Measurements from ENCODE around the gene TIMM23.
"Not testable (repeated sequence)": the region's sequence is repeated elsewhere in the genome, so short reads cannot be mapped to it uniquely, and the experiment has no call there.

Gene TIMM23

DNA sequence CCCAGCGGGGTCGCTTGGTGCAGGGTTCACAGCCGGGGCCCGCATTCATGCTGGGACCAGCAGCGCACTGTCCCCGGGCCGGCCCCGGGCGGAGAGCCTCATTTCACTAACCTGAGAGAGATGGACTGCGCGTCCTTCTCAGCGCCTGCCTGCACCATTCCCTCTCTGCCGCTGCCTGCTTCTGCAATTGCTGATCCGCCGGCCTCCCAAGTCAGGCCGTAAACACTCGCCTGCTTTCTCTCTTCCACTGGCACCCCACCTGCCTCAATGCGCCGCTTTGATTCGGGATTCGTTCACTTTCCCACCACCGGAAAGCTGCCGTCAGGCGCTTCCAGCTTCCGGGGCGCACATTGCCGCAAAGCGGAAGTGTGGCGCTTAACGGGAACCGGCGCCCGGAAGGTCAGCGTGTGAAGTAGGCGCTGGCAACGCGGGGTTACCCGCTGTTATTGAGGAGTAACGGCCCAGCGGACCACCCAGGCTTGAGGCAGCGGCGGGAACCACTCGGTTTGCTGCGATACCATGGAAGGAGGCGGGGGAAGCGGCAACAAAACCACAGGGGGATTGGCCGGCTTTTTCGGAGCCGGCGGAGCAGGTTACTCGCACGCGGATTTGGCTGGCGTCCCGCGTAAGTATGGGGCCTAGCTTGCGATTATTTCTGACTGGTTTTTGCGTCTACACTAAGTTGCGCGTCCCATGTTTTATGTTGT is at the start of gene TIMM23:
TSS of gene TIMM23 (plus strand) at position 384 of the 707 bp plus-strand sequence. CDS start at position 520, 136 bp downstream.
- in situ Hi-C loops (cut with HindIII; ENCODE audit: low pct_ligation_motif_present, low pct_unique_long_range_greater_than_20kb, low sequenced_read_pairs): not testable (repeated sequence)
- DNase-seq: peak; percentile 92

GRCh38 chr10:45926790-45927189 is 45.5 kb upstream of the TIMM23 start:
- DNase-seq; in situ Hi-C loops (cut with HindIII; ENCODE audit: low pct_ligation_motif_present, low pct_unique_long_range_greater_than_20kb, low sequenced_read_pairs): not testable (repeated sequence)

DNA sequence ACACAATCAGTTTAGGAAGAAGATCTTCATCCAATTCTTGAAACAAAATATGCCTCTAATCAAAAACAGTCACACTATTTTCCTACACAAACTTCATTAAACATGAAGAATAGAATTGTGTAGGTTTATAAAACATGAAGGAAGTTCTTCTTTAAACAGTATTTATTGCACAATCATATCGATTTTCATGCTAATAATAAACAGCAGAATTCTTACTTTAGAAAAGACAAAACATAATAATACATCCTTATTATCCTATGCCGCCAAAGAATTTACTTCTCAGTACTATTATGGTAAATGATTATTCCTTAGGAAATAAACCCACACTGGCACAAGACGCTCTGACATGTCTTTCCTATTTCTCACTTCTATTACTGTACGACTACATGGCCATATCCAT is 41.0 kb upstream of the TIMM23 start:
- DNase-seq; in situ Hi-C loops (cut with HindIII; ENCODE audit: low pct_ligation_motif_present, low pct_unique_long_range_greater_than_20kb, low sequenced_read_pairs): not testable (repeated sequence)

DNA sequence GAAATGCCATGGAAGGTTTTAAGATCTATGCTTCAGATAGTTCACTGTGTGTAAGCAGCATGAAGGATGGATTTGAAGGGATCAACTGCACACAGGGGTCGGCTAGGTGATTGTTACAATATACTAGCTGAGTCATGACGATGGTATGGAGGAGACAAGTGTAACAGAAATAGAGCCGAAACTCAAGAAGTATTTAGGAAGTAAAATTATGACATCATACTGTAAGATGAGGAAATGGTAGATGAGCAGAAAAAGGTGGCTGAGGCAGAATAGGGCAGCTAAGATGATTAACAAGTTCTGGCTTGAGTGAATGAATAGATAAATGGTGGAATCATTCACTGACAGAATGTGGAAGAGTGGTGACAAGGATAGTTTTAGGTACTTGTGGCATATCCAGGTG is 37.5 kb upstream of the TIMM23 start:
- in situ Hi-C loops (cut with HindIII; ENCODE audit: low pct_ligation_motif_present, low pct_unique_long_range_greater_than_20kb, low sequenced_read_pairs); DNase-seq: not testable (repeated sequence)

DNA sequence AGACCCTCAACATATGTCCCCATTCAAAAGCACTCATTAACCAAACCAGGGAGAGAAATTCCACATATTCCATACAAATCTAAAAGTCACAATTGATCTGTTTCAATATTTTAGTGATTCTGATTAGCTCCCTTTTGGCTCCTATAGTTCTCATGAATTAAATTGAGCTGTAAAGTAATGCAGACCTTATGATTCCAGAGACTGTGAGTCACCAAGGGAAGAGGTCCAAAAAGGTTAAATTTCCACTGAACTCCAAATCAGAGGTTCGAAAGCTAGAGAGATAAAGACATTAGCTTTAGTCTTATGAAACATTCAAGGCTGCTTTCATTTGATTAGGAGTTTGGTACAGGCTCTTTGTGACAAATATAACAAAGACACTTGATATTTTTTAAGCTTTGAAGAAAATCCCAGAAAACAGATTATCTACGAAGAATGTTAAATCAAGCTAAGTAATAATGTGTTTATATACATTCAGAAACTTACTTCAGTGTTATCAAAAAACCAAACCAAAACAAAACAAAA is 33.1 kb upstream of the TIMM23 start:
- peak; percentile 3 for DNase-seq
- in situ Hi-C loops (cut with HindIII; ENCODE audit: low pct_ligation_motif_present, low pct_unique_long_range_greater_than_20kb, low sequenced_read_pairs): not testable (repeated sequence)

- in situ Hi-C loops (cut with HindIII; ENCODE audit: low pct_ligation_motif_present, low pct_unique_long_range_greater_than_20kb, low sequenced_read_pairs); DNase-seq: not testable (repeated sequence)
These were observed 31.1 kb upstream of the TIMM23 start for GRCh38 chr10:45941196-45941595.

GRCh38 chr10:45945476-45945875 is 26.8 kb upstream of the TIMM23 start:
- in situ Hi-C loops (cut with HindIII; ENCODE audit: low pct_ligation_motif_present, low pct_unique_long_range_greater_than_20kb, low sequenced_read_pairs); DNase-seq: not testable (repeated sequence)

- in situ Hi-C loops (cut with HindIII; ENCODE audit: low pct_ligation_motif_present, low pct_unique_long_range_greater_than_20kb, low sequenced_read_pairs); DNase-seq: not testable (repeated sequence)
These were observed 24.9 kb upstream of the TIMM23 start for GRCh38 chr10:45947363-45947762.

DNA sequence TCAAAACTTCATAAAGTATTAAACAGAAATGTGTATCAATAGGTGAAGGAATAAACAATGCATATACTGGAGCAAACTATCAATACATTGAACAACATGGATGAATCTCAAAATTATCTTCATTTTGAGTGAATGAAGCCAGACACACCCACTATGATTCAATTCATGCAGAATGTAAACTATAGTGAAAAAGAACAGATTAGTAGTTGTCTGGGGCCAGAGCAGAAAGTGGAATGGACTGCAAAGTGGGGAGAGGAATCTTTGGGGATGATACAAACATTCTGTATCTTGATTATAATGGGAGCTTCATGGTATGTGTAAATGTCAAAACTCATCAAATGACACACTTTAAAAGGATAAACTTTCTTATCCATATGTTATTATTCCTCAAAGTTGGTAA is 23.5 kb upstream of the TIMM23 start:
- DNase-seq; in situ Hi-C loops (cut with HindIII; ENCODE audit: low pct_ligation_motif_present, low pct_unique_long_range_greater_than_20kb, low sequenced_read_pairs): not testable (repeated sequence)

DNA sequence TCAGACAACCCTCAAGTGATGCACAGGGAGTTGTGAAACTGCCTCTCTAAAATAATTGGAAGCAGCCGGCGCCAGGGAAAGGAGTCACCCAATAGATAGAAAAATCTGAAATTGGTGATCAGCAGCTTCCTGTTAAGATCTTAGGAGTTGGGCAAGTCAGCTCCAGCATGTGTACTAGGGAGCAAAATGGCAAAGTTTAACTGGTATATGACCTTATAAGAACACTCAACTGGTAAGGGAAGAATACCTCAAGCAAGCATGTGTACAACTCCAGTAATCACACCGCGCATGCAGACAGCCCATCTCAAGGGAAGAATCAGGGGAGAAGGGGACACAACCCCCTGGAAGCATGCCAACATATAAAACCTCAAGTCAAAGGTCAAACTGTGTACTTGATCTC is 17.9 kb upstream of the TIMM23 start:
- DNase-seq; in situ Hi-C loops (cut with HindIII; ENCODE audit: low pct_ligation_motif_present, low pct_unique_long_range_greater_than_20kb, low sequenced_read_pairs): not testable (repeated sequence)

GRCh38 chr10:45956634-45957033 is 15.7 kb upstream of the TIMM23 start:
- in situ Hi-C loops (cut with HindIII; ENCODE audit: low pct_ligation_motif_present, low pct_unique_long_range_greater_than_20kb, low sequenced_read_pairs); DNase-seq: not testable (repeated sequence)

DNA sequence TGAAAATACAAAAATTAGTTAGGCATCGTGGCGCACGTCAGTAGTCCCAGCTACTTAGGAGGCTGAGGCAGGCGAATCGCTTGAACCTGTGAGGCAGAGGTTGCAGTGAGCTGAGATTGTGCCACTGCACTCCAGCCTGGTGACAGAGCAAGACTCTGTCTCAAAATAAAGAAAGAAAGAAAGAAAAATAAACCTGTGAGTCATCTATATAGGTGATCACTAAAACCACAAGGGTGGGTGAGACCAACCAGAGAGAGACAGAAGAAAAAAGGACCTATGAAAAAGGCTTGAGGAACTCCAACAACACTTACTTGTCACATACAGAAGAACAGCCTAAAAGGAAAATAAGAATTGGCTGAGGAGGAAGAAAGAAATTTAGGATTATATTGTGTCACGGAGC is 14.4 kb upstream of the TIMM23 start:
- in situ Hi-C loops (cut with HindIII; ENCODE audit: low pct_ligation_motif_present, low pct_unique_long_range_greater_than_20kb, low sequenced_read_pairs); DNase-seq: not testable (repeated sequence)

DNA sequence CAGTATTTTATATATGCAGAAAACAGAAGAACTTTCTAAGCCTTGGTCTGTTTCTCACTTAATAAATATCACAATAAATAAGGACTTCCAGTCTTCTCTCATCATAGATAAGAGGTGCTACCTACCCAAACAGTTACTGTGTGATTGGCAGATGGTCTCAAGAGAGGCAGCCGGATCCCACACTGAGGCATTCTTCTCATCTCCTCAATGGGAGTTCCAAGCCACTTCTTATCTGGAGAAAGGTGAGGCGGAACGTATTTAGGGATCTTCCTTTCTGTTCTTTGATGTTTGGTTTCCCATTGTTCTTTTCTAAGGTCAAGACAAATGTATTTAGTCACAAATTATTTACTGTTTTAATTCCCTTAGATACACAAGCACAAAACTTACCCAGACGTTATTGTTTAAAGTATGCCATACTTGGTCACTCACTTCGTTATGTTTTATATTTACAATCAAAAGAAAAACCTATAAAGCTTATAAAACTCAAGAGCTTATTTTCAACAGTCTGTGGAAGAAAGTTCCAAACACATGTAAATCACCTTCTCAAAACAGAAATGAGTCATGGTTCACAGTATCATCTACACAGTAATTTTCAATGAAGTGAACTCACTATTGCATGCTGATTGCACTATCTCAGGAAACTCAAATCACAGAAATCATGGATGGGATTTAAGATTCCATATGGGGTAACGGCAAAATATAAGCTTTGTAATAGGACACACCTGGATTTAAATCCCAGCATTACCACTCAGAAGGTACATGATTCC is 9.4 kb upstream of the TIMM23 start:
- in situ Hi-C loops (cut with HindIII; ENCODE audit: low pct_ligation_motif_present, low pct_unique_long_range_greater_than_20kb, low sequenced_read_pairs); DNase-seq: not testable (repeated sequence)

DNA sequence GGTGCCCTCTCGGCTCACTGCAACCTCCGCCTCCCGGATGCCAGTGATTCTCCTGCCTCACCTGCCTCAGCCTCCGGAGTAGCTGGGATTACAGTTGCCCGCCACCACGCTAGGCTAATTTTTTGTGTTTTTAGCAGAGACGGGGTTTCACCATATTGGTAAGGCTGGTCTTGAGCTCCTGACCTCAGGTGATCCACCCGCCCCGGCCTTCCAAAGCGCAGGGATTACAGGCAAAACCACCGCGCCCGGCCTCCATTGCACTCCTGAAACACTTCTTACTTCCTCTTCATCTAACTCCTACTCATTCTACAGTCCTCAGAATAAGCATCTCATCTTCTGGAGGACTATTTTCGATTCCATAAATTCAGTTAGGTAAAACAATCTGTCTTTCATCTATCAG is 1.3 kb upstream of the TIMM23 start:
- DNase-seq; in situ Hi-C loops (cut with HindIII; ENCODE audit: low pct_ligation_motif_present, low pct_unique_long_range_greater_than_20kb, low sequenced_read_pairs): not testable (repeated sequence)

GRCh38 chr10:45971742-45972105 is 565 bp upstream of the TIMM23 start:
- DNase-seq: peak; percentile 25
- in situ Hi-C loops (cut with HindIII; ENCODE audit: low pct_ligation_motif_present, low pct_unique_long_range_greater_than_20kb, low sequenced_read_pairs): not testable (repeated sequence)

- in situ Hi-C loops (cut with HindIII; ENCODE audit: low pct_ligation_motif_present, low pct_unique_long_range_greater_than_20kb, low sequenced_read_pairs): not testable (repeated sequence)
- DNase-seq: peak; percentile 12
These were observed 502 bp downstream of the TIMM23 start for GRCh38 chr10:45972813-45973169.

DNA sequence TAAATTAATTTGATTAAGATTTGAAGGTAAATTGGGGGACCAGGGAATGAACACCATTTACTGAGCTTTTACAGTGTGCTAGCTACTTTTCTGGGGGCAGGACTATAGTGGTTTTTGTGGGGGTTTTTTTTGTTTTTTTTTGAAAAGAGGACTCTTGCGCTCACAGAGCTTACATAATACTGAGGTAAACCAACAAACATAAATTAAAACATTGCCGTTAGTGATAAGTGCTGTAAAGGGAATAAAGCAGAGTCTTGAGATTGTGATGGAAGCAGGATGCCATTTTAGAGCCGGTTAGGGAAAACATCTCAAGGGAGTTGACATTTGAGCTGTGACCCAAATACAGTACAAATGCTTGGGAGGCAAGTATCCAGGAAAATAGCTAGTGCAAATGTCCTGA is 1.8 kb downstream of the TIMM23 start:
- DNase-seq; in situ Hi-C loops (cut with HindIII; ENCODE audit: low pct_ligation_motif_present, low pct_unique_long_range_greater_than_20kb, low sequenced_read_pairs): not testable (repeated sequence)

DNA sequence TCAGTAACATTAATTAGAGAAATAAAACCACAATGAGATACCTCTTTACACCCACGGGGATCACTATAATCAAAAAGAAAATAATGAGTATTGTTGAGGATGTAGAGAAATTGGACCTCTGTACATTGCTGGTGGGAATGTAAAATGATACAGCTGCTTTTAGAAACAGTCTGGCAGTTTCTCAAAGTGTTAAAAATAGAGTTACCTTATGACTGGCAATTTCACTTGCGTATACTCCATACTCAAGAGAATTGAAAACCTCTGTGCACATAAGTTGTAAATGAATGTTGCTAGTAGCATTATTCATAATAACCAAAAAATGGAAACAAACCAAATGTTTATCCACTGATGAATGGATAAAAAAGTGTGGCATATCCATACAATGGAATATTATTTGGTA is 6.3 kb downstream of the TIMM23 start:
- DNase-seq; in situ Hi-C loops (cut with HindIII; ENCODE audit: low pct_ligation_motif_present, low pct_unique_long_range_greater_than_20kb, low sequenced_read_pairs): not testable (repeated sequence)

DNA sequence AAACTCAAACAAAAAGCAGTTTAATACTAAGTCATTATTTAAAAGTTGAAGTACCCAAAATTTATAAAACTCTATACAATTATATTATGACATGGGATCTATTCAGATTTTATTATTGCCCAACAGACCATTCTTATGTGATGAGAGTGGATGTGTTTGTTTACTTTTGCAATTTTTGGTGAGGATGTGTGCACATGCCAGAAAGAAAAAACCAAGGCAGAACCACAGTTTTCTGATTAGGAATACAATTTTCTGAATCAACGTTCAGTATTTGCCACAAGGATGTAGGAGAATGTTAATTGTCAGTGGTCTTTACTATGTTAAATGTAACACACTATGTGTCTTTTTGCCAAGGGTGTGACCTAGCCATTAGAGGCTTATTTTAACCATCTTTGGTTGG is 9.1 kb downstream of the TIMM23 start:
- DNase-seq; in situ Hi-C loops (cut with HindIII; ENCODE audit: low pct_ligation_motif_present, low pct_unique_long_range_greater_than_20kb, low sequenced_read_pairs): not testable (repeated sequence)
